Activated CD4-positive, CD25-positive, alpha-beta regulatory T cell treated with anti-CD3 and anti-CD28 coated beads, Interleukin-2, amount 50 U/mL, for 16 hours (primary cell): ENCODE measurements around the gene FNBP1.
"Not testable (repeated sequence)": the region's sequence is repeated elsewhere in the genome, so short reads cannot be mapped to it uniquely, and the experiment has no call there.

Experiments
- DNase-seq: peaks from one replicate; pipeline ENCODE4 v3.0.0-alpha.2; 2020; ENCODE audit warnings: low read depth, low spot score

Gene FNBP1

GRCh38 chr9:129958796-129959195 lies 84.2 kb downstream of the FNBP1 start:
- DNase-seq, result no peak

DNA sequence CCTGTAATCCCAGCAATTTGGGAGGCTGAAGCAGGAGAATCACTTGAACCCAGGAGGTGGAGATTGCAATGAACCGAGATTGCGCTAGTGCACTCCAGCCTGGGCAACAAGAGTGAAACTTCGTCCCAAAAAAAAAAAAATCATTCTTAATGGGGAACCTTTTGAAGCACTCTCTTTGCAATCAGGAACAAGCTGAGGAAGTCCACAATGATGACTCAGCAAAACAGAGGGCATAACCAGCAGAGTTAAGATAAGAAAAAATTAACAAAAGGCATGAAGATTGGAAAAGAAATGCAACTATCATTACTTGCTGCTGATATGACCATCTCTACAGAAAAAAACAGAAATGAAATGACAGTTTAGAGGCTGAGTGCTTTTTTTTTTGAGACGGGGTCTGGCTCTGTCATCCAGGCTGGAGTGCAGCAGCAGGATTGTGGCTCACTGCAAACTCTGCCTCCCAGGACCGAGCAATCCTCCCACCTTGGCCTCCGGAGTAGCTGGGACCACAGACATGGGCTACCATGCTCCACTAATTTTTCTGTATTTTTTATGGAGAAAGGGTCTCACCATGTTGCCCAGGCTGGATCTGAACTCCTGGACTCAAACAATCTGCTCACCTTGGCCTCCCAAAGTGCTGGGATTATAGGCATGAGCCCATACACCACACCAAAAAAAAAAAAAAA lies 88.0 kb downstream of the FNBP1 start:
- no peak for DNase-seq

DNA sequence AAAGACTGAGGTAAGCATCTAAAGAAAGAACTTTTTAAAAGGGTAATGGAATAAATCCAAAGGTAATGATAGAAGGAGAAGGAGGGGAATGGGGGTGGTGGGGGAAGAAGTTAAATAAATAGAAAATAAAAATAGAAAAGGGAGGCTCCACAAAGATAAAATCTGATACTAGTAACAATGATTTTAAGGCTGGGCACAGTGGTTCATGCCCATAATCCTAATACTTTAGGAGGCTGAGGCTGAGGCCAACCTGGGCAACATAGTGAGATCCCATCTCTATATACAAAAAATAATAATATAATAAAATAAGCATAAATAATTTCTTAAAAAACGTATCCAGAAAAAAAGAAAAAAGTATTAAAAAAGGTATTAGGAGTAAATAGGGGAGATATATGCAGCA lies 89.3 kb downstream of the FNBP1 start:
- no peak for DNase-seq

DNA sequence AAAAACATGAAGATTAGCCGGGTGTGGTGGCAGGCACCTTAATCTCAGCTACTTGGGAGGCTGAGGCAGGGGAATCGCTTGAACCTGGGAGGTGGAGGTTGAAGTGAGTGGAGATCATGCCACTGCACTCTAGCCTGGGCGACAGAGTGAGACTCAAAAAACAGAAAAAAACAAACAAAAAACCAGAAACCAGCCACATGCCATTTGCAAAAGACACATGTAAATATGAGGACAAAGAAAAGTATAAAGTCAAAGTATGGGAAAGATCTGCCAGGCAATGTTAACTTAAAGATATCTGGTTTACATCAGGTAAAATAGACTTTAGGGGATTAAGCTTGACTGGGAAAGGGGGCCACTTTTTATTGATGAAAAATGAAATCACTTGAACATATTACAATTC lies 90.7 kb downstream of the FNBP1 start:
- no peak for DNase-seq

GRCh38 chr9:129949821-129950220 lies 93.2 kb downstream of the FNBP1 start:
- DNase-seq, result no peak

GRCh38 chr9:129948626-129949025 lies 94.4 kb downstream of the FNBP1 start:
- not testable (repeated sequence) for DNase-seq

- no peak for DNase-seq
Observed at GRCh38 chr9:129946246-129946995, 96.6 kb downstream of the FNBP1 start.

DNA sequence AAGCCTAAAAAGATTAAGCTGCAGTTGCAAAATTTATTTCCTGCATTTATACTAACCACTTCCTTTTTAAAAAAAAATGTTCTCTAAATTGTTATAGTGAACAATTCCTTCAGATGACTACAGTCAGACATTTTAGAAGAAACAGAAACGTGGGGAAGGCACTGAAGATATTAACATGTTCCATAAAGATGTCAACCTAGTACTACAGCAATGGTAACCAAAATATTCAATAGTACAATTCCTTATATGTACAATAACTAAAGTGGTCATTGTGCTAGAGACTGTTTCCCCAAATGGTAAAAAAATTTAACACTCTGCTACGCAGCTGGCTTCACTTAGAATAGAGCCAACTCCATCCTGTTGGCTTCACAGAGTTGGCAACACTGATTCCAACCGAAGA lies 97.7 kb downstream of the FNBP1 start:
- DNase-seq, result no peak

- DNase-seq, result peak; percentile 33
Observed at GRCh38 chr9:129944506-129945116, 98.4 kb downstream of the FNBP1 start.

- no peak for DNase-seq
Observed at GRCh38 chr9:129939431-129939830, 103.6 kb downstream of the FNBP1 start.

DNA sequence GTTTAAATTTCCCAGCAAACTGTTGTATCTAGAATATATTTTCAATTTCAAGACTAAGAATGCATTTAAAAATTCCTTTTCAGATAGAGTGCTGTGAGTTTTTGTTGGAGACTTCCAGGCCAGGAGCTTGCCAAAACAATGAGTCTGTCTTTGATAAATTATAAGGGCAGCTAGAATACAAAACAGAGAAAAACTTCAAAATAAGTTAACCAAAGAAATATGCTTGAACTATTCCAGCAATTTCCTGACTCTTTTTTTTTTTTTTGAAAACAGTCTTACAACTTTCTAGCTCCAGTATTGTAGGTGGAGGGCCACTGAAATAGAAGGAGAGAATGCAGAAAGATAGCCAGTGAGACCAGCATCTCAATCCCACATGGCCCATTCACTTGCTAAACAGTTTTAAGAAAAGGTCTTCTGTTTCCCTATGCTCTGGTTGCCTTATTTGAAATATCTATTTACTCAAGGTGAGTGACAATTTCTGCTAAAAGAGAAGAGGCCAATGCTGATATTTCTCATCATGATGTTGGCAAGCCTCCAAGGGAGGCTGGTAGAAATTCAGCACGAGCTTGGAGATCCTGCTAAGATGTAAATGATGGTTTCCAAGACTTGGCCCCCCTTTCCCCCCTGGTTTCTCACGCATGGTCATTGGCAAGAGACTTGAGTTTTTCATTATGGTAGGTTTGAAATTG lies 104.6 kb downstream of the FNBP1 start:
- no peak for DNase-seq

DNA sequence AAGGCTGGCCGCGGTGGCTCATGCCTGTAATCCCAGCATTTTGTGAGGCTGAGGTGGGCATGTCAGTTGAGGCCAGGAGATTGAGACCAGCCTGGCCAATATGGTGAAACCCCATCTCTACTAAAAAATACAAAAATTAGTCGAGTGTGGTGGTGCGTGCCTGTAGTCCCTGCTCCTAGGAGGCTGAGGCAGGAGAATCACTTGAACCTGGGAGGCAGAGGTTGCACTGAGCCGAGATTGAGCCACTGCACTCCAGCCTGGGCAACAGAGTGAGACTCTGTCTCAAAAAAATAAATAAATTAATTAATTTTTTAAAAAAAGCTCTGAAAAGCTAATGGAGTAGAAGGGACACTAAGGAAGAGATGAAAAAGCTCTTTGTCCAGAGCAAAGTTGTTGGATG lies 105.1 kb downstream of the FNBP1 start:
- DNase-seq, result not testable (repeated sequence)

GRCh38 chr9:129936222-129936621 lies 106.8 kb downstream of the FNBP1 start:
- DNase-seq, result no peak

DNA sequence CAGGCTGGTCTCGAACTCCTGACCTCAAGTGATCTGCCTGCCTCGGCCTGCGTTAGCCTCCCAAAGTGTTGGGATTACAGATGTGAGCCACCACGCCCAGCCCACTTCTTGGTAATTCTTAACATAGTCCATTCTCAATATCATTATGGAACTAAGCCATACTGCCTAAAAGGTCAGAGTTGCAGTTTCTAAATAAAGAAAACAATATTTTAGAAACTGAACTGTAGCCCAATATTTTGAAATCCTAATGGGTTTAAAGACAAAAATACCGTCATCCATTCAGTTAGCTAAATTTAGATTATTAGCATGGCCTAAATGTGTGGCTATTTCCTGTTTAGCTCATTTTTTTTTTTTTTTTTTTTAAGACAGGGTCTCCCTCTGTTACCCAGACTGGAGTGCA lies 108.2 kb downstream of the FNBP1 start:
- no peak for DNase-seq

GRCh38 chr9:129934041-129934591 lies 108.9 kb downstream of the FNBP1 start:
- no peak for DNase-seq

GRCh38 chr9:129933185-129934040 lies 109.6 kb downstream of the FNBP1 start:
- DNase-seq, result no peak

GRCh38 chr9:129932303-129933151 lies 110.5 kb downstream of the FNBP1 start:
- no peak for DNase-seq

GRCh38 chr9:129930743-129931142 lies 112.2 kb downstream of the FNBP1 start:
- no peak for DNase-seq

GRCh38 chr9:129929496-129930125 lies 113.4 kb downstream of the FNBP1 start:
- no peak for DNase-seq

DNA sequence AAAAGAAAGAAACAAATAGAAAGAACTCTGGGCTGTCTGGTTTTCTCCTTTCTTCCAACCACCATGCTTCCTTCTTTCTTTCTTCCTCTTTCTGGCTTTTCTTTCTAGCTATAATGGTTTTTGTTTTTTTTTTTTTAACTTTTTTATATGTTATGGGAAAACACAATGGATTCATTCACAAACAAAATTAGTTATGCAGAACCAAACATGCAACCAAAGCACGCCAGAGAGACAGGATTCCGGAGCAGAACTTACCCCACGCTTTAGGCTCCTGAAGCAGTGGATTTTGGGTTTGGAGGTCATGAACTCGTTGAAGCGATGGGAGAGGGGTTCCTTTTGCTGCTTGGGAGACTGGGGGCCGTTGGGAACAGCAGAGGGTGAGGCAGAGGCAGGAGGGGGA lies 119.4 kb downstream of the FNBP1 start:
- DNase-seq, result no peak
